H1 (cell line): Measurements from ENCODE around the gene PRRG1. TPM values are rescaled to one million over a fixed set of nuclear protein-coding genes. Genes with fewer than 3 reads are reported as not detected.

Experiments used
- CHD2 ChIP-seq: IDR thresholded peaks from 2 replicates; pipeline ENCODE4 v1.6.1; 2012; ENCODE audit warnings: low read length, improper control_type of control experiment
- EGR1 ChIP-seq: IDR thresholded peaks from 2 replicates; pipeline ENCODE4 v1.6.1; 2011; ENCODE audit warnings: low read depth, low read length, borderline replicate concordance
- PHF8 ChIP-seq: fragments of 200-600 bp; sonication (generic); conservative IDR thresholded peaks from 2 replicates; pipeline ENCODE4 v1.7.1; 2012; ENCODE audit warnings: low read depth, mild to moderate bottlenecking, inconsistent platforms, low read length, moderate library complexity
- RXRA ChIP-seq: IDR thresholded peaks from 2 replicates; pipeline ENCODE4 v1.6.1; 2011; ENCODE audit warnings: low read depth, mild to moderate bottlenecking, low read length, moderate library complexity; ENCODE audit not compliant: insufficient read depth
- polyA plus RNA-seq, 7 experiments: library from polyadenylated mRNA; depleted of rRNA in 3 of 7; stranded (reverse) in 5 of 7; unstranded in 2 of 7; fragments of >200 nt in 5 of 7; fragments of 200-250 nt in 2 of 7; gene quantifications; 1 replicate in 5 of 7; 2 replicates in 1 of 7; 4 replicates in 1 of 7; pipeline versions ENCODE4 v1.2.1 to v1.2.3, GENCODE V29; 2011 to 2013; ENCODE audit warnings: missing spikeins in 2 of 7, mixed read lengths in 2 of 7
- total RNA-seq: library from RNA; stranded (reverse); fragmentation: NEBNext Ultra II Directional; extraction: Animal tissue kit (Norgen Biotek cat#: 25700); gene quantifications from 2 replicates; pipeline ENCODE4 v1.2.1, GENCODE V29; 2021

The PRRG1 gene
- total and polyA plus RNA-seq, 2 of the 8 experiments (the other 6 are each of a cell fraction or from before 2014, with no cell fraction given) = 10.2 to 10.5 TPM

GRCh38 chrX:37407736-37408135 is 58.6 kb downstream of the PRRG1 start (continued):
- TF ChIP-seq RXRA (no peak), CHD2 (no peak), PHF8 (no peak), EGR1 (no peak)
